ENCODE measurements around the gene ZNF699.
"Not testable (repeated sequence)": the region's sequence is repeated elsewhere in the genome, so short reads cannot be mapped to it uniquely, and the experiment has no call there.

Gene ZNF699

GRCh38 chr19:9324584-9324962 lies 14.9 kb upstream of the ZNF699 start:
- no peaks in the 10 kb centered on the region for H4K20me1 ChIP-seq
- H3K9ac ChIP-seq = peak overlapping the region; percentile 86 to 96 (median 91)
- peaks cover 39 to 48% (median 46%) of the 10 kb centered on the region in 11 experiments for H3K36me3 ChIP-seq
- H3K27ac ChIP-seq = peak overlapping the region; percentile 76 to 94 (median 88)
- H3K9me3 ChIP-seq (replicated peaks in 1 of 11) = peaks cover 63 to 75% (median 67%) of the 10 kb centered on the region in 11 experiments
- no peaks in the 10 kb centered on the region for H3K27me3 ChIP-seq
- H3K4me1 ChIP-seq = peaks cover 7 to 19% (median 13%) of the 10 kb centered on the region in 10 experiments; a peak in 17 of 20 replicates
- TF ChIP-seq Cebpa-rat (IDR thresholded peaks at IDR 0.05) = no peak
- peak overlapping the region; percentile 78 to 93 (median 85) for H3K4me2 ChIP-seq
- peak overlapping the region; percentile 72 to 89 (median 80) for H3K4me3 ChIP-seq

- H3K4me3 ChIP-seq = peak within 1 kb of the TSS; percentile 72 to 89 (median 80)
- H3K4me2 ChIP-seq = peak within 1 kb of the TSS; percentile 78 to 93 (median 85)
Measured at GRCh38 chr19:9323919-9324583, 14.4 kb upstream of the ZNF699 start, which contains the start of gene ZNF559. ZNF559 (plus strand) TSS chr19:9324179; CDS start chr19:9338550, 14,371 bp downstream.

GRCh38 chr19:9323557-9323918 lies 13.9 kb upstream of the ZNF699 start:
- Histone ChIP-seq H3K4me2 (peak overlapping the region; percentile 50 to 85 (median 75)), H3K9me3 (replicated peaks in 1 of 11) (peaks cover 53 to 67% (median 56%) of the 10 kb centered on the region in 11 experiments), H3K27me3 (no peaks in the 10 kb centered on the region), H3K4me1 (peaks cover 7 to 19% (median 13%) of the 10 kb centered on the region in 10 experiments; a peak in 17 of 20 replicates), H4K20me1 (no peaks in the 10 kb centered on the region), H3K4me3 (peak overlapping the region; percentile 72 to 89 (median 80)), H3K27ac (peak overlapping the region; percentile 76 to 94 (median 88); a peak in 21 of 22 replicates), H3K36me3 (peaks cover 29 to 38% (median 36%) of the 10 kb centered on the region in 11 experiments), H3K9ac (peak overlapping the region; percentile 74 to 96 (median 91))
- TF ChIP-seq Cebpa-rat (IDR thresholded peaks at IDR 0.05) = no peak

More at GRCh38 chr19:9323919-9324583, 14.4 kb upstream of the ZNF699 start, which contains the start of gene ZNF559:
- peak within 1 kb of the TSS; percentile 86 to 96 (median 91) for H3K9ac ChIP-seq
- peaks cover 58 to 70% (median 61%) of the 10 kb centered on the region in 11 experiments for H3K9me3 ChIP-seq (replicated peaks in 1 of 11)
- peaks cover 7 to 19% (median 13%) of the 10 kb centered on the region in 10 experiments; a peak in 17 of 20 replicates for H3K4me1 ChIP-seq
- no peaks in the 10 kb centered on the region for H4K20me1 ChIP-seq
- H3K27ac ChIP-seq = peak within 1 kb of the TSS; percentile 76 to 94 (median 88)
- TF ChIP-seq Cebpa-rat (IDR thresholded peaks at IDR 0.05) = no peak
- no peaks in the 10 kb centered on the region for H3K27me3 ChIP-seq
- H3K36me3 ChIP-seq = peaks cover 34 to 43% (median 41%) of the 10 kb centered on the region in 11 experiments

GRCh38 chr19:9322201-9322600 lies 12.6 kb upstream of the ZNF699 start:
- H3K27ac ChIP-seq = not testable (repeated sequence)
- H3K4me1 ChIP-seq = peaks cover 7 to 19% (median 13%) of the 10 kb centered on the region in 10 experiments; a peak in 17 of 20 replicates

GRCh38 chr19:9321756-9322155 lies 12.1 kb upstream of the ZNF699 start:
- H3K4me3 ChIP-seq, H4K20me1 ChIP-seq, H3K9ac ChIP-seq, H3K4me2 ChIP-seq, H3K27ac ChIP-seq, H3K27me3 ChIP-seq: not testable (repeated sequence)
- peaks cover 35 to 67% (median 47%) of the 10 kb centered on the region in 11 experiments for H3K9me3 ChIP-seq (replicated peaks in 1 of 11)
- H3K36me3 ChIP-seq = peaks cover 11 to 20% (median 18%) of the 10 kb centered on the region in 11 experiments
- peaks cover 7 to 19% (median 13%) of the 10 kb centered on the region in 10 experiments; a peak in 17 of 20 replicates for H3K4me1 ChIP-seq

More at GRCh38 chr19:9322201-9322600, 12.6 kb upstream of the ZNF699 start:
- Histone ChIP-seq H3K9me3 (replicated peaks in 1 of 11) (peaks cover 40 to 67% (median 47%) of the 10 kb centered on the region in 11 experiments), H3K4me3 (peak overlapping the region in 5 of 10 experiments; percentile 76 to 89 (median 85); a peak in 4 of 20 replicates), H3K36me3 (peaks cover 15 to 24% (median 22%) of the 10 kb centered on the region in 11 experiments)
- not testable (repeated sequence) for H3K9ac ChIP-seq, H3K4me2 ChIP-seq, H3K27me3 ChIP-seq, H4K20me1 ChIP-seq

GRCh38 chr19:9321338-9321737 lies 11.7 kb upstream of the ZNF699 start:
- Histone ChIP-seq H3K27ac (no peak overlapping the region), H3K4me2 (no peak overlapping the region), H3K27me3 (no peaks in the 10 kb centered on the region), H3K36me3 (peaks cover 7 to 16% (median 14%) of the 10 kb centered on the region in 11 experiments), H3K9ac (no peak overlapping the region), H3K9me3 (replicated peaks in 1 of 11) (peaks cover 31 to 67% (median 44%) of the 10 kb centered on the region in 11 experiments), H3K4me3 (no peak overlapping the region), H4K20me1 (no peaks in the 10 kb centered on the region), H3K4me1 (peaks cover 7 to 19% (median 13%) of the 10 kb centered on the region in 10 experiments; a peak in 17 of 20 replicates)
- no peak for TF ChIP-seq Cebpa-rat (IDR thresholded peaks at IDR 0.05)

GRCh38 chr19:9313756-9314155 lies 4.1 kb upstream of the ZNF699 start:
- no peaks in the 10 kb centered on the region for H3K27me3 ChIP-seq
- H3K4me1 ChIP-seq = peaks cover 0 to 3% (median under 1%) of the 10 kb centered on the region in 10 experiments; a peak in 12 of 20 replicates
- no peak for TF ChIP-seq Cebpa-rat (IDR thresholded peaks at IDR 0.05)
- no peak overlapping the region for H3K4me2 ChIP-seq
- H3K36me3 ChIP-seq = no peaks in the 10 kb centered on the region
- H3K9me3 ChIP-seq (replicated peaks in 1 of 11) = peaks cover 22 to 65% (median 45%) of the 10 kb centered on the region in 11 experiments
- no peak overlapping the region for H3K4me3 ChIP-seq
- H3K27ac ChIP-seq = no peak overlapping the region
- H4K20me1 ChIP-seq = no peaks in the 10 kb centered on the region
- H3K9ac ChIP-seq = no peak overlapping the region

- Histone ChIP-seq H3K9ac (peak overlapping the region; percentile 87 to 96 (median 93)), H3K4me3 (peak overlapping the region; percentile 74 to 97 (median 88)), H3K27me3 (no peaks in the 10 kb centered on the region), H3K9me3 (replicated peaks in 1 of 11) (peaks cover 15 to 37% (median 22%) of the 10 kb centered on the region in 11 experiments), H4K20me1 (no peaks in the 10 kb centered on the region), H3K36me3 (peaks cover 1 to 16% (median 5%) of the 10 kb centered on the region in 11 experiments; a peak in 16 of 22 replicates), H3K27ac (peak overlapping the region; percentile 82 to 97 (median 90); a peak in 21 of 22 replicates), H3K4me2 (peak overlapping the region in 4 of 11 experiments; percentile 81 to 89 (median 85); a peak in 7 of 22 replicates), H3K4me1 (peaks cover 13 to 26% (median 17%) of the 10 kb centered on the region in 10 experiments)
- no peak for TF ChIP-seq Cebpa-rat (IDR thresholded peaks at IDR 0.05)
Measured at GRCh38 chr19:9309974-9310446, 372 bp upstream of the ZNF699 start.
